CD4-positive, alpha-beta T cell treated with Interleukin-17A for 1 hour (primary cell): ENCODE results near the gene MTHFS.

Source experiments
- DNase-seq: peaks from one replicate; pipeline ENCODE4 v3.0.0-alpha.2; 2020

The MTHFS gene

GRCh38 chr15:79811406-79812405, 85.1 kb downstream of the MTHFS start:
- no peak for DNase-seq

GRCh38 chr15:79804838-79805237, 92.0 kb downstream of the MTHFS start:
- DNase-seq: no peak

GRCh38 chr15:79798311-79798710, 98.5 kb downstream of the MTHFS start:
- DNase-seq: no peak
